Kidney epithelial cell (primary cell): ENCODE measurements around the gene MEIOSIN. TPM values are rescaled to one million over a fixed set of nuclear protein-coding genes. Genes with fewer than 3 reads are reported as not detected.
"Not testable (repeated sequence)": the region's sequence is repeated elsewhere in the genome, so short reads cannot be mapped to it uniquely, and the experiment has no call there.

Source experiments
- DNase-seq: peaks from one replicate; pipeline ENCODE4 v3.0.0-alpha.2; 2010; ENCODE audit warnings: low read depth
- H3K27me3 ChIP-seq: 2 replicates; pipeline ENCODE4 v1.6.0; 2011; ENCODE audit warnings: low read length; ENCODE audit not compliant: control insufficient read depth, insufficient read depth
- H3K36me3 ChIP-seq: 2 replicates; pipeline ENCODE4 v1.5.1; 2011; ENCODE audit warnings: low read length; ENCODE audit not compliant: control insufficient read depth, insufficient read depth
- H3K4me3 ChIP-seq: 2 replicates; pipeline ENCODE4 v1.5.1; 2011; ENCODE audit warnings: low read depth, mild to moderate bottlenecking, control low read depth, low read length
- CTCF ChIP-seq: IDR thresholded peaks from 2 replicates; pipeline ENCODE4 v1.5.1; 2011; ENCODE audit warnings: mild to moderate bottlenecking, moderate library complexity, low read length, control low read depth, inconsistent platforms; ENCODE audit not compliant: insufficient read depth, poor library complexity, severe bottlenecking
- total RNA-seq: library from RNA; depleted of rRNA; stranded (reverse); fragments of >200 nt; gene quantifications from 2 replicates; pipeline ENCODE4 v1.2.3, GENCODE V29; 2015

Gene MEIOSIN
- total RNA-seq, 1 donor from 2014 or later: not detected

DNA sequence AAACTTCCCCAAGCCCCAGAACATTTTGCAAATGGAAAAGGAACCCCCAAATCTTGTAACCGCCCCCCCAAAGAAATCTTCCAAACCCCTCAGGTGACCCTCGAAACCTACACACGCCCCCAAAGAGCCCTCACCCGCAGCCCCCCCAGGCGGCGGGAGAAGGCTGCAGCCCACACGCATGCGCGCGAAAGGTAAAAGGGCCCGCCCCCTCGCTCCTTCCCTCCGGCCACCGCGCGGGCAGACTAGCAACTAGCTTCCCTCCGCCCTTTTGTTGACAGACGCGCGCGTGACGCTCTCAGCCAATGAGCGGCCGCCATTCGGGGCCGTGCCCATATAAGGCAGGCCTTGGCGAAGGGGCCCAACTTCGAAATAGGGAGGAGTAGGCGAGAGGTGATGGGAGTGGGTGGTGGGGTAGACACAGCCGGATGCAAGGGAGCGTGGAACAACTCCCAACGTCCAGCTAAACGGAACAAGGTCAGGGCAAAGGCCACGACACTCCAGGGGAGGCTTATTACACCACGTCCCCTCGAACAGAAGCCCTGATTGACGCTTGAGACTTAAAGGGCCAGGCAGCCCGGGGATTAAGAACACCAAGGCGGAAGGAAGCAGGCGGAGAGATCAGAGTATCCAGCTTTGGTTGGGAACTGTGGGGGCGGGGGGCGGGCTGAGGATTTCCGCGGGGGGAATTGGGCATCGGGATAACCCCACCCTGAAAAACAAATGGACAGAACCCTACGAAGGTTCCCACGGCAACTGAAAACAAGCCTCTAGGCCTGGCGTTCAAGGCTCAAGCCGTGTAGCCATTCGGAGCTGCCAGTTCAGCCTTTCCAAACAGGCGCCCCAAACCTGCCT lies 15.9 kb upstream of the MEIOSIN start:
- Histone ChIP-seq H3K27me3 (no peaks in the 10 kb centered on the region), H3K36me3 (peaks cover 1% of the 10 kb centered on the region), H3K4me3 (peak overlapping the region; percentile 80)
- TF ChIP-seq CTCF: peak; percentile 31
- DNase-seq: peak; percentile 94

- no peak for DNase-seq
- Histone ChIP-seq H3K27me3 (no peaks in the 10 kb centered on the region), H3K36me3 (peaks cover 1% of the 10 kb centered on the region), H3K4me3 (peak overlapping the region; percentile 80)
- TF ChIP-seq CTCF: no peak
Observed at GRCh38 chr19:45717983-45718650, 15.1 kb upstream of the MEIOSIN start.

DNA sequence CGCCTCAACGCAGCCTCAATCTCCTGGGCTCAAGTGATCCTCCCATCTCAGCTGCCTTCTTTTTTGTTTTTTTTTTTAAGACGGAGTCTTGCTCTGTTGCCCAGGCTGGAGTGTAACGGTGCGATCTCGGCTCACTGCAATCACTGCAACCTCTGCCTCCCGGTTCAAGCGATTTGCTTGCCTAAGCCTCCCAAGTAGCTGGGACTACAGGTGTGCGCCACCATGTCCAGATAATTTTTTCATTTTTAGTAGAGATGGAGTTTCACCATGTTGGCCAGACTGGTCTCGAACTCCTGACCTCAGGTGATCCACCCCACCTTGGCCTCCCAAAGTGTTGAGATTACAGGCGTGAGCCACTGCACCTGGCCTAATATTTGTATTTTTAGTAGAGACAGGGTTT lies 13.2 kb upstream of the MEIOSIN start:
- H3K27me3 ChIP-seq, H3K4me3 ChIP-seq, DNase-seq, H3K36me3 ChIP-seq: not testable (repeated sequence)

- not testable (repeated sequence) for H3K36me3 ChIP-seq, H3K4me3 ChIP-seq, H3K27me3 ChIP-seq, DNase-seq
Observed at GRCh38 chr19:45728683-45729082, 4.6 kb upstream of the MEIOSIN start.

DNA sequence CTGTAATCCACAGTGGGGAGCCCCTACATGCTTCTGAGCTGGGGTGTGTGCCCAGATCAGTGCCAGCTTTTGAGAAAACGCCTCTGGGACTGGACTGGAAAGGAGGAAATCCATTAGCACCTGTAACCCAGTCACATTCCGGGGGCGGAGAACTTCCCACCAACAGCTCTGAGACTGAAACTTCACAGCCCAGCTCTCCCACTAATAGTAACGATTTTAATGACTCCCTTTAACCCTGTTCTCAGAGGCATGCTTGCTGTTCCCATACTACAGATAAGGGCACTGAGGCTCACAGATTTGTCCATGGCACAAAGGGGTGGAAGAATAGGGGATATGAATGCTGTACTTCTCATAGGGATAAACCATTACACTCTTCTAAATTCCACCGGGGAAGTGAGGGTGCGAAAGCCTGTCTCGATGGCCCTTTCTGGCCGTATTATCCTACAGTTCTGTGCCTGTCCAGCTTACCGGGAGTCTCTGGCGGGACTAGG lies 3.4 kb upstream of the MEIOSIN start:
- Histone ChIP-seq H3K27me3 (no peaks in the 10 kb centered on the region), H3K36me3 (no peaks in the 10 kb centered on the region), H3K4me3 (peak overlapping the region; percentile 92)
- TF ChIP-seq CTCF: no peak
- no peak for DNase-seq

GRCh38 chr19:45730368-45731288 lies 2.6 kb upstream of the MEIOSIN start, which contains the start of gene FBXO46:
FBXO46 (minus strand) TSS chr19:45730896; CDS start chr19:45713495, 17,401 bp downstream.
- peak; percentile 95 for DNase-seq
- Histone ChIP-seq H3K27me3 (no peaks in the 10 kb centered on the region), H3K36me3 (no peaks in the 10 kb centered on the region), H3K4me3 (peak within 1 kb of the TSS; percentile 92)
- peak; percentile 45 for TF ChIP-seq CTCF
